Breast epithelium (tissue), 3 donors: ENCODE measurements around the gene RPS6KA6.

ENCODE experiments used
- CTCF ChIP-seq, 3 donors: fragments of 450-650 bp; IDR thresholded peaks; one replicate each; pipeline ENCODE4 v1.5.1; 2016 to 2017; ENCODE audit warnings: antibody characterized with exemption in 3 of 3, mild to moderate bottlenecking in 3 of 3, moderate library complexity in 3 of 3
- POLR2A ChIP-seq: fragments of 450-650 bp; IDR thresholded peaks from one replicate; pipeline ENCODE4 v1.6.1; 2016; ENCODE audit warnings: antibody characterized with exemption, mild to moderate bottlenecking, moderate library complexity

- TF ChIP-seq CTCF (IDR thresholded peaks at IDR 0.05) (no peak), POLR2A (no peak)
Measured at GRCh38 chrX:84189125-84189524, 1.1 kb upstream of the RPS6KA6 start.
